Spinal cord (tissue), 10 donors: ENCODE data around the gene ATXN1. TPM values are rescaled to one million over a fixed set of nuclear protein-coding genes. Genes with fewer than 3 reads are reported as not detected.

Experiments
- DNase-seq, 6 donors: peaks; one replicate each; pipeline versions ENCODE4 v3.0.0 to v3.0.0-alpha.2; 2013 to 2015; ENCODE audit warnings: low spot score in 6 of 6, low read depth in 4 of 6
- H3K27ac ChIP-seq: one replicate; pipeline ENCODE4 v1.5.1; 2013; ENCODE audit warnings: low read depth, low read length, control low read depth
- H3K27me3 ChIP-seq: one replicate; pipeline ENCODE4 v1.6.1; 2013; ENCODE audit warnings: low read length; ENCODE audit not compliant: control insufficient read depth, insufficient read depth
- H3K36me3 ChIP-seq: one replicate; pipeline ENCODE4 v1.6.1; 2013; ENCODE audit warnings: low read length; ENCODE audit not compliant: control insufficient read depth, insufficient read depth
- H3K4me1 ChIP-seq: one replicate; pipeline ENCODE4 v1.6.1; 2013; ENCODE audit warnings: low read length; ENCODE audit not compliant: control insufficient read depth, insufficient read depth
- H3K4me3 ChIP-seq: one replicate; pipeline ENCODE4 v1.5.1; 2013; ENCODE audit warnings: low read depth, low read length, control low read depth
- H3K9me3 ChIP-seq: one replicate; pipeline ENCODE4 v1.6.1; 2013; ENCODE audit warnings: low read length; ENCODE audit not compliant: control insufficient read depth, insufficient read depth
- WGBS: methylation state at CpG from one replicate; pipeline ENCODE4 v1.1.5; 2013; ENCODE audit warnings: missing lambda C conversion rate; ENCODE audit not compliant: insufficient coverage; 5-methylcytosine and 5-hydroxymethylcytosine counted together
- polyA plus RNA-seq, 2 donors: library from polyadenylated mRNA; unstranded; fragments of 120-200 nt; gene quantifications; one replicate each; pipeline ENCODE4 v1.2.1, GENCODE V29; 2013; ENCODE audit not compliant: insufficient read length in 2 of 2
- total RNA-seq, 2 donors: library from RNA; depleted of rRNA in 1 of 2; stranded (reverse); fragments of 120-200 nt in 1 of 2; fragments of >200 nt in 1 of 2; gene quantifications; one replicate each; pipeline versions ENCODE4 v1.2.3 to v1.2.4, GENCODE V29; 2013 to 2014
- donor health status: healthy.

The ATXN1 gene
- total and polyA plus RNA-seq, 4 donors, result 20.2 to 50.1 (median 31.7) TPM

DNA sequence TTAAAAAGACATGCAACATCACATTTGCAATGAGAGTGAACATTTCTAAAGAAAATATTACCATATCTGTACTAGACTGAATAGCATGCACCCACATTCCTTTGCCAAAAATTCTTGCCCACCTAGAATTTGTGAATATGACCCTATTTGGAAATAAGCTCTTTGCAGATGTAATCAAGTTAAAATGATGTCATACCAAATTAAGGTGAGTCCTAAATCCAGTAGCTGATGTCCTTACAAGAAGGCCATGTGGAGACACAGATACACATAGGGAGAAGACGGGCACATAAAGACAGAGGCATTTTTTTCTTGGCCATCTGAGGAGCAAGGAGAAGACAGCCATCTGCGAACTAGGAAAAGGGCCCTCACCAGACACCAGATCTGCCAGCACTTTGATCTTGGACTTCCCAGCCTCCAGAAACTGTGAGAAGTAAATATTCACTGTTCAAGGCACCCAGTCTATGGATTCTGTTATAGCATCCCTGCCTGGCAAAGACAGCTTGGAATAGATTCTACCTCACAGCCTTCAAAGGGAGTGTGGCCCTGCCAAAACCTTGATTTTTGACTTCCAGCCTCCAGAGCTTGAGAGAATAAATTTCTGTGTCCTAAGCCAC lies 22.8 kb upstream of the ATXN1 start:
- peak in 1 of 6 donors; percentile 62 for DNase-seq
- no peak overlapping the region for H3K27ac ChIP-seq

GRCh38 chr6:16783509-16783908 lies 22.2 kb upstream of the ATXN1 start:
- Histone ChIP-seq H3K4me1 (no peaks in the 10 kb centered on the region), H3K27ac (no peak overlapping the region), H3K9me3 (no peaks in the 10 kb centered on the region), H3K27me3 (no peaks in the 10 kb centered on the region), H3K36me3 (no peaks in the 10 kb centered on the region), H3K4me3 (no peak overlapping the region)
- no CpG with 5 or more reads among the region's 4 CpGs for WGBS
- peak in 2 of 6 donors; percentile 47 to 67 for DNase-seq

More for the DNA sequence above, 22.8 kb upstream of the ATXN1 start:
- H3K9me3 ChIP-seq, result no peaks in the 10 kb centered on the region
- no peaks in the 10 kb centered on the region for H3K4me1 ChIP-seq
- 89% methylated on average over 1 of the region's 2 CpGs for WGBS
- no peak overlapping the region for H3K4me3 ChIP-seq
- H3K36me3 ChIP-seq, result no peaks in the 10 kb centered on the region
- H3K27me3 ChIP-seq, result no peaks in the 10 kb centered on the region

DNA sequence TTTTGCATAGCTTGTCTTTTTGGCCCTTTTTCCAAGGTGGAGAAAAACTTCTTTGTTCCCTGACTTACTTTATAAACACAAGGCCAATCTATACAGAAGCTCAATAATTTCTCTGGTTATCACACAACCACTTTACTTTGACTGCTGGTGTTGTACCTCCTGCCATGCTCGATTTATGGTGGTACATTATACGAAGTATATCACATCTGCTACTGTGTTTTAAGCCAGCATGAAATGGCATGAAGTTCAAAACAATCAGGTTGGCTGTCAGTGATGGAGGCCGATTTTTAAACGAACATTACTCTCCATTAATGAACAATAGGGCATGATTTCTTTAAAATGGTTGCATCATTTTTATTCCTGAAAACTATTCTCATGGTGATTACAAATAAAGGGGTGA lies 21.0 kb upstream of the ATXN1 start:
- H3K27ac ChIP-seq, result no peak overlapping the region
- WGBS, result no CpG with 5 or more reads among the region's 4 CpGs
- H3K4me1 ChIP-seq, result no peaks in the 10 kb centered on the region
- H3K4me3 ChIP-seq, result no peak overlapping the region
- H3K9me3 ChIP-seq, result no peaks in the 10 kb centered on the region
- peak in 1 of 6 donors; percentile 55 for DNase-seq
- no peaks in the 10 kb centered on the region for H3K36me3 ChIP-seq
- H3K27me3 ChIP-seq, result no peaks in the 10 kb centered on the region

- H3K4me3 ChIP-seq, result no peak overlapping the region
- 74% methylated on average over 8 of the region's 8 CpGs for WGBS
- no peak for DNase-seq
- H3K27me3 ChIP-seq, result no peaks in the 10 kb centered on the region
- no peaks in the 10 kb centered on the region for H3K36me3 ChIP-seq
- H3K9me3 ChIP-seq, result no peaks in the 10 kb centered on the region
- no peaks in the 10 kb centered on the region for H3K4me1 ChIP-seq
- no peak overlapping the region for H3K27ac ChIP-seq
These were observed 20.3 kb upstream of the ATXN1 start for GRCh38 chr6:16781348-16782169.

- no peaks in the 10 kb centered on the region for H3K4me1 ChIP-seq
- H3K27me3 ChIP-seq, result no peaks in the 10 kb centered on the region
- 100% methylated on average over 2 of the region's 5 CpGs for WGBS
- H3K36me3 ChIP-seq, result no peaks in the 10 kb centered on the region
- no peak for DNase-seq
- H3K4me3 ChIP-seq, result no peak overlapping the region
- H3K27ac ChIP-seq, result no peak overlapping the region
- no peaks in the 10 kb centered on the region for H3K9me3 ChIP-seq
These were observed 17.3 kb upstream of the ATXN1 start for GRCh38 chr6:16778521-16778920.

GRCh38 chr6:16777794-16778193 lies 16.5 kb upstream of the ATXN1 start:
- 83% methylated on average over 3 of the region's 5 CpGs for WGBS
- Histone ChIP-seq H3K36me3 (no peaks in the 10 kb centered on the region), H3K9me3 (no peaks in the 10 kb centered on the region), H3K27me3 (no peaks in the 10 kb centered on the region), H3K4me1 (no peaks in the 10 kb centered on the region), H3K4me3 (no peak overlapping the region), H3K27ac (no peak overlapping the region)
- DNase-seq, result no peak

DNA sequence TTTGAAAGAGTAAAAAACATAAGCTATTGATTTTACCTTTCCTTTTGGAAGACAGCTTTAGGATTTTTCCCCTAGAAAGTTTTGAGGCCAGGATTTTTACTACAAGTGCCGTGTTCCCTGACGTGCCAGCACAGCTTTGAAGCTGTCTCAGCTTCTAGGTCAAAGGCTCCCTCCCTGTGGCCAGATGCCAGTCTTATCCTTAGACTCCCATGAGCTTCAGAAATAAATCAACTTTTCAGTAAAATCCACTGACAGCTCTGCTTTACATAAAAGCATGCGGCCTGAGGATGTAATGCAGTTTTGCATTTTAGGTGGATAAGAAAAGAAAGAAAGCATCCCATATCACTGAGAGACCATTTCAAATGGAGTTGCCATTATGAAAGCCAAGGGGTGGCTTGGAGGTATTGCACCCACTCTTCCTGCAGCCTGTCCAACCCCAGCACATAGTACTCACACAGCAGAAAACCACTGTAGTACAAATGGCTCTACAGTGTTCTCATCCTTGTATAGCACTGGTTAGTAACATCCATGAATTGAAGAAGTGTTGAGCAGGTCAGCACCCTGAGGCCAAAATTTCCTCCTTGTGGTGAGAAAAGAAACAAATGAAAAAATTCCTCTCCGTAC lies 15.2 kb upstream of the ATXN1 start:
- H3K27ac ChIP-seq, result no peak overlapping the region
- no peaks in the 10 kb centered on the region for H3K9me3 ChIP-seq
- DNase-seq, result peak in 1 of 6 donors; percentile 27
- 40% methylated on average over 2 of the region's 4 CpGs for WGBS
- H3K27me3 ChIP-seq, result no peaks in the 10 kb centered on the region
- H3K4me1 ChIP-seq, result no peaks in the 10 kb centered on the region
- no peaks in the 10 kb centered on the region for H3K36me3 ChIP-seq
- H3K4me3 ChIP-seq, result no peak overlapping the region

DNA sequence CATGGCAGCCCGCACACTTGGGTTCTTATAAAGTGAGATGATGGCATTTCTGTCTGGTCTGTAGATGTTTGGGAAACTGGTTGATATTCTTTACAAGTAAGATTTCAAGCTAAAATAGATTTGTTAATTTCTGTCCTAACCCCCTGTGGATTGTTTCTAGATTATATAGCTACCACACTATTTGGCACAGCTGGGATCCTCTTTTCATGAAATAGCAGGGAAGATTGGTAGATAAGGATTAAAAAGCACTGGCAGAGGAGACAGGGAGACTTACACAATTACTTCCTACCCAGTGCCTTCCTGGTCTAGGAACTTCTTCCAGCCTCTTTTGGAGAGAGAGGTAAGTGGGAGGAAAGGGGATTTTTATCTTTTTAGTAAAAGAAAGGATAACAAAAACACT lies 13.2 kb upstream of the ATXN1 start:
- no peaks in the 10 kb centered on the region for H3K27me3 ChIP-seq
- no peaks in the 10 kb centered on the region for H3K36me3 ChIP-seq
- DNase-seq, result peak in 1 of 6 donors; percentile 64
- no CpG with 5 or more reads among the region's 1 CpG for WGBS
- no peak overlapping the region for H3K27ac ChIP-seq
- H3K4me1 ChIP-seq, result no peaks in the 10 kb centered on the region
- H3K4me3 ChIP-seq, result no peak overlapping the region
- no peaks in the 10 kb centered on the region for H3K9me3 ChIP-seq

GRCh38 chr6:16773362-16773761 lies 12.1 kb upstream of the ATXN1 start:
- Histone ChIP-seq H3K9me3 (no peaks in the 10 kb centered on the region), H3K4me1 (no peaks in the 10 kb centered on the region), H3K4me3 (no peak overlapping the region), H3K36me3 (no peaks in the 10 kb centered on the region), H3K27me3 (no peaks in the 10 kb centered on the region), H3K27ac (no peak overlapping the region)
- DNase-seq, result peak in 2 of 6 donors; percentile 35 to 66
- WGBS, result 30% methylated on average over 1 of the region's 2 CpGs
